ENCODE results near the gene SLC6A6. TPM values are rescaled to one million over a fixed set of nuclear protein-coding genes. Genes with fewer than 3 reads are reported as not detected.

SLC6A6 gene
- total and polyA plus RNA-seq, 10 of the 15 experiments (the other 5 are each of a cell fraction or from before 2014, with no cell fraction given) = 5.6 to 47.0 (median 20.2) TPM

Small RNAs within 50 kb of the gene (small RNA-seq; reads per million reads assigned to genes)
- 0.39 reads per million, percentile 3 among the genes with 10 or more reads in this experiment for gene RNA5SP124
- gene RNU6-905P = not detected

Other genes with a start within 250 kb of the SLC6A6 start
- 30.2 and 32.9 TPM in 2 replicates for gene XPC, start 224.0 kb upstream of the SLC6A6 start, total RNA-seq (2014; rRNA removed)
- gene XPC, start 224.0 kb upstream of the SLC6A6 start, total RNA-seq (2014; rRNA removed; fragmentation: Illumina TruSeq; extraction: Trizol) = 27.9 and 29.5 TPM in 2 replicates
- 32.9 and 35.1 TPM in 2 replicates for gene XPC, start 224.0 kb upstream of the SLC6A6 start, total RNA-seq (2021)
- 19.2 and 27.7 TPM in 2 replicates for gene XPC, start 224.0 kb upstream of the SLC6A6 start, polyA plus RNA-seq (2011; rRNA removed)
- 31.5 and 36.3 TPM in 2 replicates for gene XPC, start 224.0 kb upstream of the SLC6A6 start, polyA plus RNA-seq (2014; fragmentation: Illumina TruSeq; extraction: Trizol)
- gene XPC, start 224.0 kb upstream of the SLC6A6 start, polyA plus RNA-seq (2014; fragmentation: Nextera tagmentation; extraction: Ambion mirVana) = 1 to 10 TPM; 4.0 to 6.1 TPM
- 25.8 and 28.1 TPM in 2 replicates for gene XPC, start 224.0 kb upstream of the SLC6A6 start, polyA plus RNA-seq (2014; rRNA removed)
- gene XPC, start 224.0 kb upstream of the SLC6A6 start, polyA plus RNA-seq (2016; fragmentation: Nextera tagmentation; extraction: Ambion mirVana) = 10 to 100 TPM; 45.7 to 48.3 TPM
- 15.5 and 17.1 TPM in 2 replicates for gene LSM3, start 223.8 kb upstream of the SLC6A6 start, total RNA-seq (2014; rRNA removed)
- gene LSM3, start 223.8 kb upstream of the SLC6A6 start, total RNA-seq (2014; rRNA removed; fragmentation: Illumina TruSeq; extraction: Trizol) = 26.8 and 30.5 TPM in 2 replicates
- 16.0 and 18.3 TPM in 2 replicates for gene LSM3, start 223.8 kb upstream of the SLC6A6 start, total RNA-seq (2021)
- 25.2 and 44.6 TPM in 2 replicates for gene LSM3, start 223.8 kb upstream of the SLC6A6 start, polyA plus RNA-seq (2011; rRNA removed)
- gene LSM3, start 223.8 kb upstream of the SLC6A6 start, polyA plus RNA-seq (2014; fragmentation: Illumina TruSeq; extraction: Trizol) = 27.8 and 33.8 TPM in 2 replicates
- 100 to 1,000 TPM in 1 of 2 experiments, 10 to 100 TPM in 1; 98.1 to 111 TPM for gene LSM3, start 223.8 kb upstream of the SLC6A6 start, polyA plus RNA-seq (2014; fragmentation: Nextera tagmentation; extraction: Ambion mirVana)
- 20.0 and 23.9 TPM in 2 replicates for gene LSM3, start 223.8 kb upstream of the SLC6A6 start, polyA plus RNA-seq (2014; rRNA removed)
- gene LSM3, start 223.8 kb upstream of the SLC6A6 start, polyA plus RNA-seq (2016; fragmentation: Nextera tagmentation; extraction: Ambion mirVana) = 10 to 100 TPM; 79.6 to 85.3 TPM
- not detected in 2 replicates for gene GRIP2, start 137.7 kb downstream of the SLC6A6 start, total RNA-seq (2014; rRNA removed)
- not detected in 2 replicates for gene GRIP2, start 137.7 kb downstream of the SLC6A6 start, total RNA-seq (2014; rRNA removed; fragmentation: Illumina TruSeq; extraction: Trizol)
- not detected in 2 replicates for gene GRIP2, start 137.7 kb downstream of the SLC6A6 start, total RNA-seq (2021)
- not detected in 2 replicates for gene GRIP2, start 137.7 kb downstream of the SLC6A6 start, polyA plus RNA-seq (2011; rRNA removed)
- gene GRIP2, start 137.7 kb downstream of the SLC6A6 start, polyA plus RNA-seq (2014; fragmentation: Illumina TruSeq; extraction: Trizol) = not detected in 2 replicates
- not detected for gene GRIP2, start 137.7 kb downstream of the SLC6A6 start, polyA plus RNA-seq (2014; fragmentation: Nextera tagmentation; extraction: Ambion mirVana)
- not detected in 2 replicates for gene GRIP2, start 137.7 kb downstream of the SLC6A6 start, polyA plus RNA-seq (2014; rRNA removed)
- gene GRIP2, start 137.7 kb downstream of the SLC6A6 start, polyA plus RNA-seq (2016; fragmentation: Nextera tagmentation; extraction: Ambion mirVana) = not detected
- gene CCDC174, start 249.2 kb downstream of the SLC6A6 start, total RNA-seq (2014; rRNA removed) = 13.6 and 15.7 TPM in 2 replicates
- 22.2 and 23.2 TPM in 2 replicates for gene CCDC174, start 249.2 kb downstream of the SLC6A6 start, total RNA-seq (2014; rRNA removed; fragmentation: Illumina TruSeq; extraction: Trizol)
- gene CCDC174, start 249.2 kb downstream of the SLC6A6 start, total RNA-seq (2021) = 17.0 and 17.9 TPM in 2 replicates
- gene CCDC174, start 249.2 kb downstream of the SLC6A6 start, polyA plus RNA-seq (2011; rRNA removed) = 11.6 and 13.5 TPM in 2 replicates
- 30.3 and 40.6 TPM in 2 replicates for gene CCDC174, start 249.2 kb downstream of the SLC6A6 start, polyA plus RNA-seq (2014; fragmentation: Illumina TruSeq; extraction: Trizol)
- gene CCDC174, start 249.2 kb downstream of the SLC6A6 start, polyA plus RNA-seq (2014; fragmentation: Nextera tagmentation; extraction: Ambion mirVana) = 10 to 100 TPM; 26.1 to 31.3 TPM
- gene CCDC174, start 249.2 kb downstream of the SLC6A6 start, polyA plus RNA-seq (2014; rRNA removed) = 10.5 and 14.1 TPM in 2 replicates
- gene CCDC174, start 249.2 kb downstream of the SLC6A6 start, polyA plus RNA-seq (2016; fragmentation: Nextera tagmentation; extraction: Ambion mirVana) = 10 to 100 TPM; 18.8 to 19.5 TPM

Measured in GM12878 (cell line).